Measurements from ENCODE around the gene SLC7A1. TPM values are rescaled to one million over a fixed set of nuclear protein-coding genes. Genes with fewer than 3 reads are reported as not detected.

Gene SLC7A1
- total RNA-seq, 1 experiment from 2014 or later, result 84.5 TPM

DNA sequence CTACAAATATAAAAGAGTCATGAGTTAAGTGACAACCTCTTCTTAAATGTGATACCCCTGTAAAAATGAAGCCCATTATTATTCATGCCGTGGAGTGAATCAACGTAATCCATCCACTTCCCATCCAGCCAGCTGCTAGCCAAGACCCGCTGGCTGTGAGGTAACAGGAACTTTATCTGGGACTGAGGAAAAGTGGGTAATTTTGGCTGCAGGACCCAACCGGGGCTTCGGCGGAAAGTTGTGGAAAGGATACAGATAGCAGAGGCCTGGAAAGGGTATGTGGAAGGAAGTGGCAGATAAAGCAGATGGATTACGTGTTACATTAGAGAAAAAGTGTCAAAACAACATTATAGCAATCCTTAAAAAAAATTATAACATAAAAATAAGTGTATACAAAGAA is 48.3 kb downstream of the SLC7A1 start (continued):
- TF ChIP-seq, protein P1, sequence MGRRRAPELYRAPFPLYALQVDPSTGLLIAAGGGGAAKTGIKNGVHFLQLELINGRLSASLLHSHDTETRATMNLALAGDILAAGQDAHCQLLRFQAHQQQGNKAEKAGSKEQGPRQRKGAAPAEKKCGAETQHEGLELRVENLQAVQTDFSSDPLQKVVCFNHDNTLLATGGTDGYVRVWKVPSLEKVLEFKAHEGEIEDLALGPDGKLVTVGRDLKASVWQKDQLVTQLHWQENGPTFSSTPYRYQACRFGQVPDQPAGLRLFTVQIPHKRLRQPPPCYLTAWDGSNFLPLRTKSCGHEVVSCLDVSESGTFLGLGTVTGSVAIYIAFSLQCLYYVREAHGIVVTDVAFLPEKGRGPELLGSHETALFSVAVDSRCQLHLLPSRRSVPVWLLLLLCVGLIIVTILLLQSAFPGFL (CRISPR knock-in tag; IDR thresholded peaks at IDR 0.05; ENCODE audit: borderline replicate concordance), result no peak
- TF ChIP-seq, protein P2, sequence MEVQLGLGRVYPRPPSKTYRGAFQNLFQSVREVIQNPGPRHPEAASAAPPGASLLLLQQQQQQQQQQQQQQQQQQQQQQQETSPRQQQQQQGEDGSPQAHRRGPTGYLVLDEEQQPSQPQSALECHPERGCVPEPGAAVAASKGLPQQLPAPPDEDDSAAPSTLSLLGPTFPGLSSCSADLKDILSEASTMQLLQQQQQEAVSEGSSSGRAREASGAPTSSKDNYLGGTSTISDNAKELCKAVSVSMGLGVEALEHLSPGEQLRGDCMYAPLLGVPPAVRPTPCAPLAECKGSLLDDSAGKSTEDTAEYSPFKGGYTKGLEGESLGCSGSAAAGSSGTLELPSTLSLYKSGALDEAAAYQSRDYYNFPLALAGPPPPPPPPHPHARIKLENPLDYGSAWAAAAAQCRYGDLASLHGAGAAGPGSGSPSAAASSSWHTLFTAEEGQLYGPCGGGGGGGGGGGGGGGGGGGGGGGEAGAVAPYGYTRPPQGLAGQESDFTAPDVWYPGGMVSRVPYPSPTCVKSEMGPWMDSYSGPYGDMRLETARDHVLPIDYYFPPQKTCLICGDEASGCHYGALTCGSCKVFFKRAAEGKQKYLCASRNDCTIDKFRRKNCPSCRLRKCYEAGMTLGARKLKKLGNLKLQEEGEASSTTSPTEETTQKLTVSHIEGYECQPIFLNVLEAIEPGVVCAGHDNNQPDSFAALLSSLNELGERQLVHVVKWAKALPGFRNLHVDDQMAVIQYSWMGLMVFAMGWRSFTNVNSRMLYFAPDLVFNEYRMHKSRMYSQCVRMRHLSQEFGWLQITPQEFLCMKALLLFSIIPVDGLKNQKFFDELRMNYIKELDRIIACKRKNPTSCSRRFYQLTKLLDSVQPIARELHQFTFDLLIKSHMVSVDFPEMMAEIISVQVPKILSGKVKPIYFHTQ (CRISPR knock-in tag; IDR thresholded peaks at IDR 0.05), result no peak
- TF ChIP-seq CREM (CRISPR knock-in tag; IDR thresholded peaks at IDR 0.05) (no peak), ETV6 (CRISPR knock-in tag; IDR thresholded peaks at IDR 0.05) (no peak), TCF7 (CRISPR knock-in tag; IDR thresholded peaks at IDR 0.05; ENCODE audit: low read depth) (no peak), NR1H2 (CRISPR knock-in tag; IDR thresholded peaks at IDR 0.05) (no peak), FOXP1 (CRISPR knock-in tag; IDR thresholded peaks at IDR 0.05; ENCODE audit: borderline replicate concordance) (no peak), ZNF416 (CRISPR knock-in tag; IDR thresholded peaks at IDR 0.05) (no peak), GTF2I (CRISPR knock-in tag; conservative IDR thresholded peaks at IDR 0.05) (no peak), SP1 (CRISPR knock-in tag; conservative IDR thresholded peaks at IDR 0.05) (no peak), CREB1 (CRISPR knock-in tag; IDR thresholded peaks at IDR 0.05) (no peak)
- TF ChIP-seq, protein P3, sequence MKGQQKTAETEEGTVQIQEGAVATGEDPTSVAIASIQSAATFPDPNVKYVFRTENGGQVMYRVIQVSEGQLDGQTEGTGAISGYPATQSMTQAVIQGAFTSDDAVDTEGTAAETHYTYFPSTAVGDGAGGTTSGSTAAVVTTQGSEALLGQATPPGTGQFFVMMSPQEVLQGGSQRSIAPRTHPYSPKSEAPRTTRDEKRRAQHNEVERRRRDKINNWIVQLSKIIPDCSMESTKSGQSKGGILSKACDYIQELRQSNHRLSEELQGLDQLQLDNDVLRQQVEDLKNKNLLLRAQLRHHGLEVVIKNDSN (CRISPR knock-in tag; IDR thresholded peaks at IDR 0.05), result no peak
- TF ChIP-seq, protein P4, sequence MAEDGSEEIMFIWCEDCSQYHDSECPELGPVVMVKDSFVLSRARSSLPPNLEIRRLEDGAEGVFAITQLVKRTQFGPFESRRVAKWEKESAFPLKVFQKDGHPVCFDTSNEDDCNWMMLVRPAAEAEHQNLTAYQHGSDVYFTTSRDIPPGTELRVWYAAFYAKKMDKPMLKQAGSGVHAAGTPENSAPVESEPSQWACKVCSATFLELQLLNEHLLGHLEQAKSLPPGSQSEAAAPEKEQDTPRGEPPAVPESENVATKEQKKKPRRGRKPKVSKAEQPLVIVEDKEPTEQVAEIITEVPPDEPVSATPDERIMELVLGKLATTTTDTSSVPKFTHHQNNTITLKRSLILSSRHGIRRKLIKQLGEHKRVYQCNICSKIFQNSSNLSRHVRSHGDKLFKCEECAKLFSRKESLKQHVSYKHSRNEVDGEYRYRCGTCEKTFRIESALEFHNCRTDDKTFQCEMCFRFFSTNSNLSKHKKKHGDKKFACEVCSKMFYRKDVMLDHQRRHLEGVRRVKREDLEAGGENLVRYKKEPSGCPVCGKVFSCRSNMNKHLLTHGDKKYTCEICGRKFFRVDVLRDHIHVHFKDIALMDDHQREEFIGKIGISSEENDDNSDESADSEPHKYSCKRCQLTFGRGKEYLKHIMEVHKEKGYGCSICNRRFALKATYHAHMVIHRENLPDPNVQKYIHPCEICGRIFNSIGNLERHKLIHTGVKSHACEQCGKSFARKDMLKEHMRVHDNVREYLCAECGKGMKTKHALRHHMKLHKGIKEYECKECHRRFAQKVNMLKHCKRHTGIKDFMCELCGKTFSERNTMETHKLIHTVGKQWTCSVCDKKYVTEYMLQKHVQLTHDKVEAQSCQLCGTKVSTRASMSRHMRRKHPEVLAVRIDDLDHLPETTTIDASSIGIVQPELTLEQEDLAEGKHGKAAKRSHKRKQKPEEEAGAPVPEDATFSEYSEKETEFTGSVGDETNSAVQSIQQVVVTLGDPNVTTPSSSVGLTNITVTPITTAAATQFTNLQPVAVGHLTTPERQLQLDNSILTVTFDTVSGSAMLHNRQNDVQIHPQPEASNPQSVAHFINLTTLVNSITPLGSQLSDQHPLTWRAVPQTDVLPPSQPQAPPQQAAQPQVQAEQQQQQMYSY (CRISPR knock-in tag; IDR thresholded peaks at IDR 0.05), result no peak
- TF ChIP-seq, protein P5, sequence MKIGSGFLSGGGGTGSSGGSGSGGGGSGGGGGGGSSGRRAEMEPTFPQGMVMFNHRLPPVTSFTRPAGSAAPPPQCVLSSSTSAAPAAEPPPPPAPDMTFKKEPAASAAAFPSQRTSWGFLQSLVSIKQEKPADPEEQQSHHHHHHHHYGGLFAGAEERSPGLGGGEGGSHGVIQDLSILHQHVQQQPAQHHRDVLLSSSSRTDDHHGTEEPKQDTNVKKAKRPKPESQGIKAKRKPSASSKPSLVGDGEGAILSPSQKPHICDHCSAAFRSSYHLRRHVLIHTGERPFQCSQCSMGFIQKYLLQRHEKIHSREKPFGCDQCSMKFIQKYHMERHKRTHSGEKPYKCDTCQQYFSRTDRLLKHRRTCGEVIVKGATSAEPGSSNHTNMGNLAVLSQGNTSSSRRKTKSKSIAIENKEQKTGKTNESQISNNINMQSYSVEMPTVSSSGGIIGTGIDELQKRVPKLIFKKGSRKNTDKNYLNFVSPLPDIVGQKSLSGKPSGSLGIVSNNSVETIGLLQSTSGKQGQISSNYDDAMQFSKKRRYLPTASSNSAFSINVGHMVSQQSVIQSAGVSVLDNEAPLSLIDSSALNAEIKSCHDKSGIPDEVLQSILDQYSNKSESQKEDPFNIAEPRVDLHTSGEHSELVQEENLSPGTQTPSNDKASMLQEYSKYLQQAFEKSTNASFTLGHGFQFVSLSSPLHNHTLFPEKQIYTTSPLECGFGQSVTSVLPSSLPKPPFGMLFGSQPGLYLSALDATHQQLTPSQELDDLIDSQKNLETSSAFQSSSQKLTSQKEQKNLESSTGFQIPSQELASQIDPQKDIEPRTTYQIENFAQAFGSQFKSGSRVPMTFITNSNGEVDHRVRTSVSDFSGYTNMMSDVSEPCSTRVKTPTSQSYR (CRISPR knock-in tag; IDR thresholded peaks at IDR 0.05), result no peak
- TF ChIP-seq, protein P6, sequence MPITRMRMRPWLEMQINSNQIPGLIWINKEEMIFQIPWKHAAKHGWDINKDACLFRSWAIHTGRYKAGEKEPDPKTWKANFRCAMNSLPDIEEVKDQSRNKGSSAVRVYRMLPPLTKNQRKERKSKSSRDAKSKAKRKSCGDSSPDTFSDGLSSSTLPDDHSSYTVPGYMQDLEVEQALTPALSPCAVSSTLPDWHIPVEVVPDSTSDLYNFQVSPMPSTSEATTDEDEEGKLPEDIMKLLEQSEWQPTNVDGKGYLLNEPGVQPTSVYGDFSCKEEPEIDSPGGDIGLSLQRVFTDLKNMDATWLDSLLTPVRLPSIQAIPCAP (CRISPR knock-in tag; IDR thresholded peaks at IDR 0.05), result no peak
- TF ChIP-seq, protein P7, sequence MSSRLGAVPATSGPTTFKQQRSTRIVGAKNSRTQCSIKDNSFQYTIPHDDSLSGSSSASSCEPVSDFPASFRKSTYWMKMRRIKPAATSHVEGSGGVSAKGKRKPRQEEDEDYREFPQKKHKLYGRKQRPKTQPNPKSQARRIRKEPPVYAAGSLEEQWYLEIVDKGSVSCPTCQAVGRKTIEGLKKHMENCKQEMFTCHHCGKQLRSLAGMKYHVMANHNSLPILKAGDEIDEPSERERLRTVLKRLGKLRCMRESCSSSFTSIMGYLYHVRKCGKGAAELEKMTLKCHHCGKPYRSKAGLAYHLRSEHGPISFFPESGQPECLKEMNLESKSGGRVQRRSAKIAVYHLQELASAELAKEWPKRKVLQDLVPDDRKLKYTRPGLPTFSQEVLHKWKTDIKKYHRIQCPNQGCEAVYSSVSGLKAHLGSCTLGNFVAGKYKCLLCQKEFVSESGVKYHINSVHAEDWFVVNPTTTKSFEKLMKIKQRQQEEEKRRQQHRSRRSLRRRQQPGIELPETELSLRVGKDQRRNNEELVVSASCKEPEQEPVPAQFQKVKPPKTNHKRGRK (CRISPR knock-in tag; IDR thresholded peaks at IDR 0.05; ENCODE audit: borderline replicate concordance), result no peak
- TF ChIP-seq, protein P8, sequence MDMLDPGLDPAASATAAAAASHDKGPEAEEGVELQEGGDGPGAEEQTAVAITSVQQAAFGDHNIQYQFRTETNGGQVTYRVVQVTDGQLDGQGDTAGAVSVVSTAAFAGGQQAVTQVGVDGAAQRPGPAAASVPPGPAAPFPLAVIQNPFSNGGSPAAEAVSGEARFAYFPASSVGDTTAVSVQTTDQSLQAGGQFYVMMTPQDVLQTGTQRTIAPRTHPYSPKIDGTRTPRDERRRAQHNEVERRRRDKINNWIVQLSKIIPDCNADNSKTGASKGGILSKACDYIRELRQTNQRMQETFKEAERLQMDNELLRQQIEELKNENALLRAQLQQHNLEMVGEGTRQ (CRISPR knock-in tag; IDR thresholded peaks at IDR 0.05), result no peak

Data from WTC11 (cell line).